HL-60 (cell line): ENCODE data around the gene FGFR3.

ENCODE experiments used
- POLR2AphosphoS5 ChIP-seq: IDR thresholded peaks from 2 replicates; pipeline ENCODE4 v1.6.1; 2012; ENCODE audit warnings: low read depth
- TF ChIP-seq, protein P1 (sequence below): IDR thresholded peaks from one replicate; pipeline ENCODE4 v1.5.1; 2011; ENCODE audit warnings: low read length, control low read depth, inconsistent platforms; ENCODE audit not compliant: insufficient read depth
- TF ChIP-seq, protein P2 (sequence below): IDR thresholded peaks from 2 replicates; pipeline ENCODE4 v1.6.1; 2012; ENCODE audit warnings: low read depth; ENCODE audit not compliant: insufficient replicate concordance

DNA sequence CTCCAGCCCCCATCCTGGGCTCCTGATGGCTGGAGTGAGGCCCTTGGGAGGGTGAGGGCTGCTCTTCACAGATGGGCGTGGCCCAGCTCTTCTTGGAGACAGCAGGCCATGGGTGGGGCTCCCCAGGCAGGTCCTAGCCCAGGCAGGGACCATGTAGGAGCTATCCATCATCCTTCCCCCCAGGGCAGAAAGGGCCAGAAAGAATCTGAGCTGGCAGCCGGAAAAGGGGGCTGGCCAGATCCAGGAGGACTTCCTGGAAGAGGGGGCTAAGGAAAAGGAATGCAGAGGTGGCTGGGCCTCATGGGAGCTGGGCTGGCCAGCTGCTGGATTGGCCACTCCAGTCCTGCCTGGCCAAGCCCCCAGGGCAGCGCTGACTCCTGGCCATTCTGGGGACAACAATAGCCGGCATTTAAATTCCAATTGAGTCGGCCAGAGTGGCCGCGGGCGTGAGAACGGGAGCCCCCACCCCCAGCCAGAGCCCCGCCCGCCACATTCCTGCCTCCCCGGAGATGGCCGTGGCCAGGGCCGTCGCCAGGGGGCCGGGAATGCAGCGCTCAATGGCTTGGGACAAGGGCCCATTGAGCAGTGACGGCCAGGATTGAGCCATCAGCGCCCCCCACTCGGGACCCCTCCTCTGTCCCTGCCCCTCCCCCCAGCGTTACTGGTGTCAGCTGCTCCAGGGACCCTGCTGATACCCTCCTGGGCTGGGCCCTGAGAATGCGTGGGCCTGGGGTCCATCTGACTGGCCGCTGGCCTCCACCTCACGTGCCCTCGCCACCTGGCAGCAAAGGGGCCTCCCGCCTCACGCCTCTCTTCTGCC is 15.1 kb upstream of the FGFR3 start:
- TF ChIP-seq, protein P1, sequence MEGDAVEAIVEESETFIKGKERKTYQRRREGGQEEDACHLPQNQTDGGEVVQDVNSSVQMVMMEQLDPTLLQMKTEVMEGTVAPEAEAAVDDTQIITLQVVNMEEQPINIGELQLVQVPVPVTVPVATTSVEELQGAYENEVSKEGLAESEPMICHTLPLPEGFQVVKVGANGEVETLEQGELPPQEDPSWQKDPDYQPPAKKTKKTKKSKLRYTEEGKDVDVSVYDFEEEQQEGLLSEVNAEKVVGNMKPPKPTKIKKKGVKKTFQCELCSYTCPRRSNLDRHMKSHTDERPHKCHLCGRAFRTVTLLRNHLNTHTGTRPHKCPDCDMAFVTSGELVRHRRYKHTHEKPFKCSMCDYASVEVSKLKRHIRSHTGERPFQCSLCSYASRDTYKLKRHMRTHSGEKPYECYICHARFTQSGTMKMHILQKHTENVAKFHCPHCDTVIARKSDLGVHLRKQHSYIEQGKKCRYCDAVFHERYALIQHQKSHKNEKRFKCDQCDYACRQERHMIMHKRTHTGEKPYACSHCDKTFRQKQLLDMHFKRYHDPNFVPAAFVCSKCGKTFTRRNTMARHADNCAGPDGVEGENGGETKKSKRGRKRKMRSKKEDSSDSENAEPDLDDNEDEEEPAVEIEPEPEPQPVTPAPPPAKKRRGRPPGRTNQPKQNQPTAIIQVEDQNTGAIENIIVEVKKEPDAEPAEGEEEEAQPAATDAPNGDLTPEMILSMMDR: no peak
- TF ChIP-seq POLR2AphosphoS5: no peak
- TF ChIP-seq, protein P2, sequence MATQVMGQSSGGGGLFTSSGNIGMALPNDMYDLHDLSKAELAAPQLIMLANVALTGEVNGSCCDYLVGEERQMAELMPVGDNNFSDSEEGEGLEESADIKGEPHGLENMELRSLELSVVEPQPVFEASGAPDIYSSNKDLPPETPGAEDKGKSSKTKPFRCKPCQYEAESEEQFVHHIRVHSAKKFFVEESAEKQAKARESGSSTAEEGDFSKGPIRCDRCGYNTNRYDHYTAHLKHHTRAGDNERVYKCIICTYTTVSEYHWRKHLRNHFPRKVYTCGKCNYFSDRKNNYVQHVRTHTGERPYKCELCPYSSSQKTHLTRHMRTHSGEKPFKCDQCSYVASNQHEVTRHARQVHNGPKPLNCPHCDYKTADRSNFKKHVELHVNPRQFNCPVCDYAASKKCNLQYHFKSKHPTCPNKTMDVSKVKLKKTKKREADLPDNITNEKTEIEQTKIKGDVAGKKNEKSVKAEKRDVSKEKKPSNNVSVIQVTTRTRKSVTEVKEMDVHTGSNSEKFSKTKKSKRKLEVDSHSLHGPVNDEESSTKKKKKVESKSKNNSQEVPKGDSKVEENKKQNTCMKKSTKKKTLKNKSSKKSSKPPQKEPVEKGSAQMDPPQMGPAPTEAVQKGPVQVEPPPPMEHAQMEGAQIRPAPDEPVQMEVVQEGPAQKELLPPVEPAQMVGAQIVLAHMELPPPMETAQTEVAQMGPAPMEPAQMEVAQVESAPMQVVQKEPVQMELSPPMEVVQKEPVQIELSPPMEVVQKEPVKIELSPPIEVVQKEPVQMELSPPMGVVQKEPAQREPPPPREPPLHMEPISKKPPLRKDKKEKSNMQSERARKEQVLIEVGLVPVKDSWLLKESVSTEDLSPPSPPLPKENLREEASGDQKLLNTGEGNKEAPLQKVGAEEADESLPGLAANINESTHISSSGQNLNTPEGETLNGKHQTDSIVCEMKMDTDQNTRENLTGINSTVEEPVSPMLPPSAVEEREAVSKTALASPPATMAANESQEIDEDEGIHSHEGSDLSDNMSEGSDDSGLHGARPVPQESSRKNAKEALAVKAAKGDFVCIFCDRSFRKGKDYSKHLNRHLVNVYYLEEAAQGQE: no peak
